GM18858 (cell line): Measurements from ENCODE around the gene LAMA1.

Experiments used
- ATAC-seq: cut with Tn5 transposase; IDR thresholded peaks from one replicate; pipeline ENCODE4 v1.9.1; 2021; ENCODE audit not compliant: unreplicated experiment

LAMA1 gene

DNA sequence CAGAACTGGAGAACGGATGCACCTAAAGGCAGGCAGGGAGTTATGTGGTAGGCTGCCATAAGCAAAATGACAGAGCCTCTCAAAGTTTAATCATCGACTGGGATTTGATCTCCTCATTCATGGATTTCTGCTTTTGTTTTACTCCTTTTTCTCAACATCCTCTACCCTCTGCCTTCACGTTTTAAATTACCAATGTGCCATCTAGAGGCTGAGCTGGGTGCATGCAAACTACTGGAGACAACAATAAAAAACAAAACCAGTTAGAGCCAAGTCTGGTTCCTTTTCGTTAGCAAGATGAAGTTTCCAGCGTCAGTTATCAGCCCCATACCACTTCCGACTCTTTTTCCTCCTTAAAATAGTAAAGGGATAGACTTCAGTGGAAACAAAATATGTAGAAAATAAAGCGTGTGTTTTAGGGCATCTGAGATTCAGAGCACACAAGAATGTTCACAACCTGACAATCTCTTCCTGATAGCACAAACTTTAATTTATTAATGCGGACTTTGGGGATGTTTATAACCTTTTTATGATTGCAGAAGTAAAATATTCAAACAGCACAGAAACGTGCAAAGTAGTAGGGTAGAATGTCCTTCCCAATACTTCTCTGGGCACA lies 117.0 kb downstream of the LAMA1 start:
- ATAC-seq, result no peak

DNA sequence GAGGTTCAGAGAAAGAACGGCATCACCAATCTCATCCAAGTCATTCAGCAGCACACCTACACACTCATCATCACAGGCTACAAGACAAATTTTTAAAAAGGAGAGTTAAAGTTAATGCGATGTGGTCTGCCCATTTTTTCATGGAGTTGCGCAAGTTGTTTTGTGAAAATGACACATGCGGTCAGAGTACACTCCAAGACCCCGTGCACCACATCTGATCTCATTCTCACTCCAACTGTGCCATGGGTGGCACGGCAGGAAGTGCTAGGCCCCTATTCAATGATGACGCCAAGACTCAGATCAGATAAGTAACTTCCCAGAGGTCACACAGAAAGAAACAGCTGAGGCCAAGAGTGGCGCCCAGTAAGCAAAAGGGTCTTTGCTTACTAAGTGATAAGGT lies 119.8 kb downstream of the LAMA1 start:
- no peak for ATAC-seq

DNA sequence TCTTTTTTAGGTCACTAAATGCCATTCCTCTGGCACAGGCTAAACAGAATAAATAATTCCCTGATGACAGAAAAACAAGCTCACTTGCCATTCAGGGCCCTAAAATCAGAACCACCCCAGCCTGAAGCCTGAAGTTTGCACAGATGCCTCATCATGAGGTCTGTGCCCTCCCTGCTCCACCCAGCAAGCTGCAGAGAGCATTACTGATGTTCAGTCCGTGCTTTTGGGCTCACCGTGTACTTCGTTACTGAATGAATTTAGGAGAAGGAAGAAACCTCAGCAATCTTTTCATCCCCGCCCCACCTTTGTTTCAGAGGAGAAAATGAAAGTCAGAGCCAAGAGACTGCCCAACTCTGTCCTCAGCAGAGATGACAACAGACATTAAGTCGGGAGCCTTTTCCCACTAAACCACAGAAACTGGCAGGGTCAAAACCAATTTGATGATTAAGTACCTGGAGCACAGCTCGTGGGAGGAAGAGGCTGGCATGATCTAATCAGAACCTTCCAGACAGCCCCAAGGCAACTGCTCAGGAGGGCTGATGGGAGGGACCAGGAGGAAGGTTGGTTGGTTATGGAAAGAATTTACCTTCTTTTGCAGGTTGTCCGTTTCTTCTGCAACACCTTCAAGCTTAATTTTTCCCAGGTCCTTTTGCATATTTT lies 122.7 kb downstream of the LAMA1 start:
- ATAC-seq, result no peak

DNA sequence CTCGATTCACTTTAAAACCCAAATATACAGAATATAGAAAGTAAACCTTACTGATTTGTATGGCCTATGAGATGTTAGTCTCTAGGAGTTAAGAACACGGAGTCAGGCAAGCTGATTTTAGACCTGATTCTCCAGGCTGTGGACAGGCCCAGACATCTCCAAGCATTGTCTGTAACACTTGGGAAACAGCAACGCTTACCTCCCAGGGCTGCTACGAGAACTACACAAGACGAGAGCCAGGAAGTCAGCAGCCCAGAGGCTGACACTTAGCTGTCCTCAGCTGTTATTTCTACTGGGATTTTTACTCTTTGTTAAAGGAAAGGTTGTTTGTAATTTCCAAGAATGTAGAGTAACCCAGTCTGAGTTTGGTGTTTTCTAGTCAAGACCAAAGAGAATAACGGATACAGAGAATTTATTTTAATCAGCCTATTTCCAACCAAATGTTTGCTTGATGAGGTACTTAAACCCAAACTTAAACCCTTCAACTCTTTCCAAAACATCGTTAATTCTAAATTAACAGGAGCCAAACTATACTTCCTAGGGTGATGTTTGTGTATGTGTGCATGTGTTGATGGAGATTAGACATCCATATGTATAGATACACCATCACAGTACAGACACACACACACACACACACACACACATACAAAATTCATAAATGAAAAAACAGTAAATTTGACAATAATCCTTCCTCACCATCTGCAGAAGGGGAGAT lies 123.4 kb downstream of the LAMA1 start:
- no peak for ATAC-seq

DNA sequence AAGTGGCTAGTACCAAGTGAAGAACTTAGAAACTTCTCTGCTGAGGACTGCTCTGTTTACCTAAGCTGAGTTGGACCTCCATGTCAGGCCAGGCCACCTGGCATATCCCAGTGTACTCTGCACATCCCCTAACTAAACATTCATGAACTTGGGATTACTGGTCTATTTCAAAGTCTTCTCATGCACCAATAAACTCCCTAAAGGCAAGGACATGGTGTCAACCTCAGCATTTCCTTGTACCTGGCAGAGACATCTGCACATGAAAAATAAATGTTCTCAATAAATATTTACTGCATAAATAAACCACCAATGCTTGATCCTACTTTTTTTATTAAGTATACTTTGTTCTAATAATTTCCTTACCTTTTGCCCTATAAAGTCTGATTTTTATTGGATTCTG lies 124.8 kb downstream of the LAMA1 start:
- no peak for ATAC-seq

DNA sequence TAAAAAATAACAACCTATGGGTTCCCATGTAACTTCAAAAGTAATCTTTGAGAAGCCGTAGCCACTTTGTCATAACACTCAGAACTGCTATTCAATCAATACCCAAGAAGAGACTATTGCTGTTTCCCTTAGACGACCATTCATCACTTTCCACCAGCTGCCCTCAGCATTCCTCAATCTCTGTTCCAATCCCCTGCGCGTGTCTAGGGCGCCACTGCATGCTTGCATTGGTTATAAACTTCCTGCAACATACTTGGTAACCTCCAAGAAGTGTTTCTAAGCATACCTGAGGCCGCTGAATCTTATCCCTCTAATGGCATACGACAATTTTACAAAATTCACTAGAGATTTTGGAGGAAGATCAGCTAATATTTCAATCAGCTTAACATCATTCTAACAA lies 134.2 kb downstream of the LAMA1 start:
- no peak for ATAC-seq

DNA sequence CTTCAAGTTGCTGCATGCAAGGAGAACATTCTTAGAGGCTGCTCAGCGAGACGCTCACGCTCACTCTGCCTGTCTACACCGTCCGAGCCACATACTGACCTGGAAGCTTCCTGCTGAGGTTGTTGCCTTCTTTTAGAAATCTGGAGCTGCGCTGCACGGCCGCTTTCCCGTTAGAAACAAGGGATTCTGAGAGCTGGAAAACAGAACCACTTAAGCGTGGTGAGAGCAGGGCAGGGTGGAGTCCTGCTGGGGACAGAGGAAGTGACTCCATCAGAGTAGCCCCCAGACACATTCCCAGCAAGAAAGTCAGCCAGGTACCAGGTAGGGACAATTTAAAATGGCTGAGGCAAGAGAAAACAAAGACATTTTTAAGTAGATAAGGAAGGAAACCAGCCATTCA lies 135.2 kb downstream of the LAMA1 start:
- ATAC-seq, result no peak

DNA sequence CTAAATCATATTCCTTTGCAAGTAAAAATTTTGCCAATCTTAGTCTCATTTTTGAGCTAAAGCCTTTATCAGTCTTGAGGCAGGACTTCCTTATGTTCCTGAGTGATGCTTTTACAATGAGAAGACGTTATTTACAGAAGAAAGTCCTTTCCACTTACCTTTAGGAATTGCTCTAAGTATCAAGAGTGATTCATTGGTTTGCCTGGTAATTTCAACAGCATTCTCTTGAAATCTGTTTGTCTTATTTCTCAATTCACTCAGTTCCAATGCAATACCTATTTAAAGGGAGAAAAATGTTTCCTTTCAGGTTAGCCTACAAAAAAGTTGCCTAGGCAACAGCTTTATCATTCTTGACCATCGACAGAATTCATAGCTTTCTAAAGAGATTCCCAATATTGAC lies 137.2 kb downstream of the LAMA1 start:
- no peak for ATAC-seq

DNA sequence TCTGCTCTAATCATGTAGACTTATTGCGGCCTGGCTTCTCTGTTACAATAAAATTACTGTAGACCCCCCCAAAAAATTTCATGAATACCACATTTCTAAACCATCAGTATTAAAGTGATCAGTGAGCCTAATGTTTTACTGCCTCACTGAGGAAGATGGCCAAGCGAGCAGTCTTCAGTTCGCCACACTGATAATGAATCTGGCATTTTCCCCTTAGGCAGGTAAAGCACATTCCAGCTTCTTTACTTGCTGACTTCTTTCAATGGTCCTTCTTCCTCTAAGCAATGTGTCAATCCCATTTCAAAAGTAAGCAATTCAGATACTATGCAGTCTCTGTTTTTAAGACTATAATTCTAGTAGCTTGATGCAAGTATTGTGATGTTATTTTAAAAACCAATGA lies 137.6 kb downstream of the LAMA1 start:
- no peak for ATAC-seq

DNA sequence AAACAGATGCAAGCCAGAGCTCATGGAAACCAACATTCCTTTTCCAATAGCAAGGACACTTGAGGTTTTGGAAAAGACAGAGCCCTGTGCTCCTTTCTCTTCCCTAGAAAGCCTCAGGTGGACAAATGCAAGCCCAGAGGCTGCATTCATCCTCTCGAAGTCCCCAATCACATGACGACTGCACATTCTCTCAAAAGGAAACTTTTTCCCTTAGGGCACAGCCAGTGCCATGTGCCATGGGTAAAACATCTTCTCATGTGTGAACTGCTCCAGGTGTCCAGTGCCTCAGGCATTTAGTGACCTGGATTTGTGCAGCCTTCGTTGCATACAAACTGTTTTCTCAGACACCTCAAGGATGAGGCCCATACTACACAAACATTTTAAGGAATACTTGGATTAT lies 140.7 kb downstream of the LAMA1 start:
- no peak for ATAC-seq

DNA sequence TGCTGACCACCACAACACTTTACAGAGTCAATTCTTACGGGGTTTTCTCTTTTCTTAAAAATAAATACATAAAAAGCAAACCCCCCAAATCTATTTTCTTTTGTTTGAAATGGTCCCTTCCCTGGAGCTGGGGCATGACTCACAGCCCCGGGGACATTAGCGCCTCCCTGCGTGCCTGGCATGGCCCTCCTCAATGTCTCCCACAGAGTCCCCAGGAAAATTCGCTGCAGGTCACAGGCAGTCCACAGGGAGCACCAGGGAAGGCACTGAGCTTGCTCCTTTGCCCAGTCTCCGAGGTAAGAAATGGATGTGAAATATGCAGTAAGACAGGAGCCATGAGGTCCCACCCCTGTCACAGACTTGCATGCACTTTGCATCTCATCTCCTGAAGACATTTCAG lies 142.5 kb downstream of the LAMA1 start:
- ATAC-seq, result no peak

DNA sequence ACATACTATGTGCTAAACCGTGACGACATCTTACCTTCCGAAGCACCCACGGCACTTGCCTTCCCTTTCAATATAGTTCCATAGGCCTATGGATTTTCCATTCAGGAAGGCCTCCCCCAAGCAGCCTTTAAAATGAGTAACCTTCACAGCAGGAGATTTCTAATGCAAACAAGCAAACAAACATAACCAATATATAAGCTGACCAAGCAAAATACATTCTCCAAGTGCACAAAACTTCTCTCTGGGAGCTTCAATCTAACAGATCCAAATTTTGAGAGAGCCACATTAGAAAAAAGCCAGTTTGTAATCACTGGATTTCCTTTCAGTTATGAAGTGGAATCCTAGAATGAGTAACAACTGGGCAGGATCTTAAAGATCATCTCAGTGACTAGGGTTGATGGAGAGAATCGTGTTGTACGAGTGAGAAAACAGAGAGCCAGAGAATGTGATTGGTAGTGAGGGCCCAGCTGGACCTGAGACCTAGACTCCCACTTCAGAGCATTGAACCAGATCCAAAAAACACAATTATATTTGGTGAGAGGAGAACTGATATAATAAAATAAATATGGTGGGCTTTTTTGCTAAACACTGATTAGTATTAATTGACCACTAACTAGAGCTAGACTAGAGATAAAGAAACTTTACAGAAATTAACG lies 145.6 kb downstream of the LAMA1 start:
- ATAC-seq, result no peak

DNA sequence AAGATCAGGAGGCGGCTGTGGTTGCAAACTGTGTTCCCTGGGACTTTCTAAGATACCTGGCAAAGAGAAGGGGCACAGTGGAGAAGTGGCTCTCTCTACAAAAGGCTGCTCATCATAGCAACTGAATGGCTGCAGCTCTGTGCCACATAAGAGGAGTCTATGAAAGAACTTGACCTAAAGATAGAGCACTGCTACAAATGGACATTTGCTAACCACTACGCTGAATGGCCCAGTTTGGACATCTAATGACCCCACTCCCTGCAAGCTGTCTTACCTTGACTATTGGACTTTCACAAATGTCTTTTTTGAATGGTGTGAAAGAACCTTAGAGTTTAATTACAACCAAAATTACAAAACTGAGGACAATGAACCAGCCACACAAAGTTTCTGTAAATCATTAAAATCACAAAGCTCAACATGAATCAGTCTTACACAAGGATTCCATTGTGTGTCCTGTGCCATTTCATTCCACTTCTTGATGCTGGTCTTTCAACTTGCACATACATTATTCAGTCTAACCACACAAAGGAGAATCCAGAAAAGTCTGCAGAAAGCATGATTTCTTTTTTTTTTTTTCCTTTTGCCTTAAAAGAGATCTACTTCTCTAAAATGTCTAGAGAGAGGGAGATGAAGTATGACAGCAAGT lies 154.0 kb downstream of the LAMA1 start:
- ATAC-seq, result no peak

DNA sequence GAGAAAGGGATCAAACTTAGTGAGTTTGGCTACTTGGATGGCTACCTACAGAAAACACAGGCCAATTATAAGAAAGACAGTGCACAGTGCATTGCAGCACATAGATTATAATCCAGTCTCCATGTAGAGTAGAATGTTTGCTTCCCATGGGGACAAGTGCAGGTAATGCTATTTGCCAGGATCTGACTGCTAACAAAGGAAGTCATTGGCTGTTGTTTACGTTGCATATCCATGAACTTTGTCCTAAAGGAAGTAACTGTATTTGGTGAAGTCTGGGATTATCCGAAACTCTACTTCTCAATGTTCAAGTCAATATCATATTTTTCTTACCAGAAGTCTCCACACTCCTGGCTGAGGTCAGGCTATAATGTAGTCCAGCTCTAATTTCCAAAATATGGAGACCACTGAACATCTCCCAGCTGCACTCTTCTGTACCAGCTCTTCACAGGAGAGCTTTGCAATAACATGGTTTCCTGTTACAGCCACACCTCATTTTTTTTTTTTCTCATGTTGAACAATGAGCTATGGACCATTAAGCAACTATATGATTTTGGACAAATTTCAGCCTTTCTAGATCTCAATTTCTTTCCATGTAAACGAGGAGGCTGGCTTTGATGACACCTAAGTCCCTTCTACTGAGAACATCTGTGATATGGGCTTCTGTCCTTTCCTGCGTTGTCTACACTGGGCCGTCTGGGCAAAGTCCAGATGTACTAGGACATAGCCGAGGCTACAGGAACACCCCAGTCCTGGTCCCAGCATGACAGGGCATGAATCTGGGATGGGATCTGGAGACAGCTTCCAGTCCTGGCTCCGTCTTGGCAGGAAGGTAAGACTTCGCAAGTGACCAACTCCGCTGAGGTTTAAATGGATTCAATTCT lies 154.8 kb downstream of the LAMA1 start:
- ATAC-seq, result no peak

DNA sequence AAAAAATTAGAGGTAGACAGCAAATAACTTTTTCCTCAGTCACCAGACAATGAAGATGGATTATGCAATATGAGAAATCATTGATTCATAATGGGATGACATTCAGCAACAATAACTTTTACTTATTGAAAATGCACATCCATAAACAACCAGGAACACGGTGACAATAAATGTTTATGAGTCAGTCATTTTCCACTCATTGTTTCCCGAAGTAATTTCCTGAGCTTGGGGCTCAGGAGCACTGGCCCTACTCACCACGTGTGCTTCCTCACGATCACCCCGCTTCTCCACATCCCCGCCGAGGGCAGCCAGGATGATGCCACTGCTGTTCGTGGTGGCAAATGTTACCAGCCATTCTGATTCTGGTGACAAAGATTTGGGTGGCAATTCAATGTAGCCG lies 156.3 kb downstream of the LAMA1 start:
- no peak for ATAC-seq

DNA sequence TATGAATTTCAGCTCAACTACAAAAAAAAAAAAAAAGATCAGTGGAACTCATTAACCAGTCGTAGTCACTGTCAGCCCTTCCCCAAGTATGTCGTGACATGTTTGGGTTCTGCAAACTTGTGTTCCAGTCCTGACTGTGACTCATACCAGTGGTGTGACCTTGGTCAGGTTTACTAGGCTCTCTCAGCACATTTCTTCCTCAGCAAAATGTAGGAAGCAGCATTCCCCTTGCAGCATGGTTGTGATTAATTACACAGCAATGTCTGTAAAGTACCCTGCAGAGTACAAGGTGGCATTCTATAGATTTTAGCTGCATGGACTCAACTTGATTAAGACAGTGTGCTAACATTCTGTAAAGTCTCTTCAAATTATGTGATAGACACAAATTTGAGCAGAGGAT lies 156.9 kb downstream of the LAMA1 start:
- no peak for ATAC-seq

DNA sequence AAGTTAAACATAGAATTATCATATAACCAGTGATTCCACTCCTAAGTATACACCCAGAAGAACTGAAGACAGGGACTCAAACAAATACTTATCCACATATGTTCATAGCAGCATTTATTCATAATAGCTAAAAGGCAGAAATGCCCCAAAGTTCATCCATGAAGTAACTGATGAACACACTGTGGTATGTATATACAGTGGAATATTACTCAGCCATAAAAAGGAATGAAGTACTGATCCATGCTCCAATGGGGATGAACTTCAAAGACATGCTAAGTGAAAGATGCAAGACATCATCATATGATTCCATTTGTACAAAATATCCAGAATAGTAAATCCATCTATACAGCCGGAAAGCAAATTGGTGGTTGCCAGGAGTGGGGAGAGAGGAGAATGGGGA lies 157.5 kb downstream of the LAMA1 start:
- ATAC-seq, result no peak

DNA sequence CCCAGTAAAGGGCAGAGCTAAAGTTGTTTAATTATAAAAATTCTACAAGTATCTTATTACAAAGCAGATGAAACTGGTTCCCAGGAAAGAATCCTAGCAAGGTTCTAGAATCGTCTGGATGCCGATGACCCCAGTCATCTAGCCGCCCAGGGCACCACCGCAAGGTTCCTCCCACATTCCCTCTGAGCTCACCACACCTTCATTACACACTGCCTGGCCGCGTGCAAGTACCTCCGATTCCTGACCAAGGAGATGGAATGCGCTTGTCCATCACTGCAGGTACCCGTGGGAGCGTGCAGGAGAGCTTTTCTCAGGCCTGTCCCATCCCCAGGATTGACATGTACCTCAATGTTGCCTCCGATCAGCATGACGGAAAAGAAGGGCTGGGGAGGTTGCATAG lies 158.5 kb downstream of the LAMA1 start:
- no peak for ATAC-seq

DNA sequence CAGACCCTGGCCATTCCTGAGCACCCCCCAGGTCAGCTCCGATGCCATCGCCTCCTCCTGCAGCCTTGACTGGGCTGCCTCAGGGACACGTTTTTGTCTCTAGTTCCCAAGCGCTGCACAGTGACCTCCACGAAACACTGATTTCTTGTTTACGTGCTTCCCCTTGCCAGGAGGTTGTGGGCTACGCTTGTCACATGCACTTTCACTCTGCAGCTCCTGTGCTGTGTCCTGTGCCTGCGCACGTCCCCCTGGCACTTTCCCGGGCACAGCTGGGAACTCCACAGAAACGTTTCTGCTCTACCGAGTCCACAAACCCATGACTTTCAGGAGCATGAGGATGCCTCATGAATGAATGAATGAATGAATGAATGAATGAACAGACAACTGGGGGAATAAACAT lies 160.6 kb downstream of the LAMA1 start:
- no peak for ATAC-seq

DNA sequence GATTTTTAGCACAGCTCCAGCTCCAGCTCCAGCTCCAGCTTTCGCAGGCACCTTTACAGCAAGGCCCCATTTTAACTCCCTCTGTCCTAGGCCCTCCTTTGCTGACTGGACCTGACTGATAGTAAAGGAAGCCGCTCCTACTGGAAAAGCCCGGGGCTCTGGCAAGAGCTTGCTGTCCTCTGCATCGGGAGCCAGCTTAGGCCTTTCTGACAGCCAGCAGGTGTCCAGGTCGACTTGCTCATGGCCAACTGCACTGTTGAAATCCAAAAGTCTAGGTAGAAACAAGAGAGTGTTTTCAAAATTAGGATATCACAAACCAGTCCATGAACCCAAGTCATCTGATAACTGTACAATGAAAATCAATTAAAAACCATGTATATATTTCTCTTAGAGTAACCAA lies 161.1 kb downstream of the LAMA1 start:
- ATAC-seq, result no peak

DNA sequence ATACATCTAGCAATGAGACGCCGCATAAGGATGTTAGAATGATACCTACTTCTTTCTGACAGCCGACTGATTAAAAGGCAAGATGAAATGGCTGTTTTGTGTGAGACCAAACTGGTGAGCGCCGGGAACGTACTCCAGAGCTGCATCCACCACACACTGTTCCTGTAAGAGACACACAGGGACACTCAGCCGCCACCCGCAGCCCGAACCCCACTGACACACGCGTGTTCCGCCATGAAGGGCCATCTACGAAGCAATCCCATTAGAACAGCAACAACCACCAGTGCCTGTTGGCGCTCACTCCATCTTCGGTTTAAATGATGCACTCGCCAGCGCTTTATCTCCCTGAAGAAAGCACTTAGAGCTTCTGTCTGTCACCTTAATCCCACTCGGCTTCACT lies 162.3 kb downstream of the LAMA1 start:
- ATAC-seq, result no peak
